ENCODE measurements around the gene MBD6. TPM values are rescaled to one million over a fixed set of nuclear protein-coding genes. Genes with fewer than 3 reads are reported as not detected.

MBD6 gene
- total and polyA plus RNA-seq, 2 of the 4 experiments (the other 2 are of a cell fraction): 0.90 to 9.3 TPM

DNA sequence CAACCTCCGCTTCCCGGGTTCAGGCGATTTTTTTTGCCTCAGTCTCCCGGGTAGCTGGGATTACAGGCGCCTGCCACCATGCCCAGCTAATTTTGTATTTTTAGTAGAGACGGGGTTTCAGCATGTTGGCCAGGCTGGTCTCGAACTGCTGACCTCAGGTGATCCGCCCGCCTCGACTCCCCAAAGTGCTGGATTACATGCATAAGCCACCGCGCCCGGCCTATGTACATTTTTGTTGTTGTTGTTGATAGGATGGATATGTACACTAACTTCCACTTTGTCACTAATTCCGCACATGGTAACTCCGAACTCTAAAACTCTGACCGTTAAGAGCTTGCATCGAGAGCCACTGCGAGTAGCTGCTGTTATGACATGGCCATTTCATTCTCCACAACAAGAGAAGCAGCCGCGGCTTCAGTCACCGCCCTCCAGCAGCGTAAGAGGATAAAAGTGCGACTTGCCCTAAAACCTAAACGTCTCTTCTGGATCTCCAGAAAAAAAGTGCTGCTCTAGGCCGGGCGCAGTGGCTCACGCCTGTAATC lies 35.5 kb upstream of the MBD6 start:
- no peak overlapping the region for H3K56ac ChIP-seq (ENCODE audit: extremely low read depth, insufficient read depth, low read length)
- no peak overlapping the region for H3K9ac ChIP-seq (ENCODE audit: low read depth, low read length)
- H2BK15ac ChIP-seq (ENCODE audit: low read depth, low read length): no peak overlapping the region; the same call in 2 of the 3 replicates
- H3K27me3 ChIP-seq (ENCODE audit: control insufficient read depth, insufficient read depth, low read length): no peaks in the 10 kb centered on the region
- intact Hi-C loops (cut with micrococcal nuclease): no loop called here
- ChIA-PET CTCF (no interaction called here), POLR2A (ENCODE audit: unreplicated experiment) (no interaction called here)
- peak overlapping the region; percentile 86 for H2AK5ac ChIP-seq (ENCODE audit: low read depth, low read length)
- H4K5ac ChIP-seq (ENCODE audit: low read depth, low read length): peak overlapping the region; percentile 96
- H3K36me3 ChIP-seq (ENCODE audit: control insufficient read depth, insufficient read depth, low read length): peaks cover 22% of the 10 kb centered on the region
- H2AFZ ChIP-seq (replicated peaks; ENCODE audit: low read length, poor library complexity): peak overlapping the region; percentile 97
- H3K4ac ChIP-seq (ENCODE audit: low read depth, low read length): peak overlapping the region; percentile 75
- dilution Hi-C loops (cut with HindIII; ENCODE audit: low sequenced_read_pairs, unreplicated experiment): no loop called here
- H3K79me1 ChIP-seq (ENCODE audit: low read depth in 1 of 2, low read length in 2 of 2): peaks cover 28 to 43% of the 10 kb centered on the region in 2 experiments
- 76% methylated on average over 10 of the region's 27 CpGs; no CpG with 5 or more reads in 1 of the 2 experiments for WGBS, 2 experiments (ENCODE audit: extremely low coverage in 2 of 2, insufficient read length in 1 of 2)
- H3K9me1 ChIP-seq (ENCODE audit: insufficient read depth, low read length): peaks cover 15% of the 10 kb centered on the region
- TF ChIP-seq MXI1 (IDR thresholded peaks at IDR 0.05; ENCODE audit: borderline replicate concordance, low read depth, low read length) (no peak), POLR2A (IDR thresholded peaks at IDR 0.05; ENCODE audit: low read depth, low read length) (no peak), NFE2L2 (IDR thresholded peaks at IDR 0.05; ENCODE audit: low read depth, low read length) (no peak), RAD21 (IDR thresholded peaks at IDR 0.05; ENCODE audit: low read length) (no peak), CHD1 (IDR thresholded peaks at IDR 0.05; ENCODE audit: low read depth, low read length) (no peak), CEBPB (IDR thresholded peaks at IDR 0.05; ENCODE audit: low read depth, low read length) (no peak), SMC3 (IDR thresholded peaks at IDR 0.05; ENCODE audit: low read depth, low read length) (no peak)
- TF ChIP-seq, protein P1, sequence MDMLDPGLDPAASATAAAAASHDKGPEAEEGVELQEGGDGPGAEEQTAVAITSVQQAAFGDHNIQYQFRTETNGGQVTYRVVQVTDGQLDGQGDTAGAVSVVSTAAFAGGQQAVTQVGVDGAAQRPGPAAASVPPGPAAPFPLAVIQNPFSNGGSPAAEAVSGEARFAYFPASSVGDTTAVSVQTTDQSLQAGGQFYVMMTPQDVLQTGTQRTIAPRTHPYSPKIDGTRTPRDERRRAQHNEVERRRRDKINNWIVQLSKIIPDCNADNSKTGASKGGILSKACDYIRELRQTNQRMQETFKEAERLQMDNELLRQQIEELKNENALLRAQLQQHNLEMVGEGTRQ (IDR thresholded peaks at IDR 0.05; ENCODE audit: low read depth, low read length): no peak
- H2BK5ac ChIP-seq (ENCODE audit: low read depth, low read length, poor library complexity, severe bottlenecking): peak overlapping the region; percentile 48
- no peak overlapping the region for H2BK20ac ChIP-seq (ENCODE audit: low read depth, low read length)
- H3K18ac ChIP-seq (ENCODE audit: low read depth, low read length): no peak overlapping the region
- 0 out of 2 replicates have a peak overlapping the region, but pooled peaks have one; percentile 34 for H2BK120ac ChIP-seq (ENCODE audit: low read depth, low read length)
- no peak overlapping the region; the same call in 1 of the 2 replicates for H3K27ac ChIP-seq (ENCODE audit: insufficient read depth, low read length)
- H3K4me2 ChIP-seq (ENCODE audit: low read depth, low read length): peak overlapping the region; percentile 53; the same call in 1 of the 2 replicates
- peaks cover 8% of the 10 kb centered on the region for H3K4me1 ChIP-seq (ENCODE audit: control insufficient read depth, insufficient read depth, low read length)
- peak overlapping the region; percentile 93 to 95 for H4K8ac ChIP-seq (ENCODE audit: low read depth in 2 of 2, low read length in 2 of 2)
- H2AK9ac ChIP-seq (replicated peaks; ENCODE audit: low read depth, low read length, poor library complexity): peak overlapping the region; percentile 83
- ATAC-seq (ENCODE audit: low read depth) (no peak), DNase-seq (no peak)
- peak overlapping the region; percentile 83; the same call in 1 of the 2 replicates for H4K91ac ChIP-seq (ENCODE audit: insufficient read depth, low read depth, low read length)
- H3K4me3 ChIP-seq (ENCODE audit: insufficient read depth, low read depth, low read length): no peak overlapping the region
- no TSS peak for BruUV-seq (replicated peaks)
- H3K23ac ChIP-seq (ENCODE audit: low read depth, low read length): no peak overlapping the region
- H4K20me1 ChIP-seq (ENCODE audit: insufficient read depth, low read length): peaks cover 16% of the 10 kb centered on the region; the same call in 1 of the 2 replicates
- H3K9me3 ChIP-seq (ENCODE audit: control insufficient read depth, insufficient read depth, low read length): no peaks in the 10 kb centered on the region
- H3K14ac ChIP-seq (replicated peaks; ENCODE audit: low read depth, low read length): no peak overlapping the region
- in situ Hi-C loops (cut with MboI; ENCODE audit: low sequenced_read_pairs): no loop called here
